ENCODE measurements around the gene FZR1.
"Not testable (repeated sequence)": the region's sequence is repeated elsewhere in the genome, so short reads cannot be mapped to it uniquely, and the experiment has no call there.

FZR1 gene

GRCh38 chr19:3576696-3577443 is 70.8 kb downstream of the FZR1 start:
- DNase-seq: no peak

DNA sequence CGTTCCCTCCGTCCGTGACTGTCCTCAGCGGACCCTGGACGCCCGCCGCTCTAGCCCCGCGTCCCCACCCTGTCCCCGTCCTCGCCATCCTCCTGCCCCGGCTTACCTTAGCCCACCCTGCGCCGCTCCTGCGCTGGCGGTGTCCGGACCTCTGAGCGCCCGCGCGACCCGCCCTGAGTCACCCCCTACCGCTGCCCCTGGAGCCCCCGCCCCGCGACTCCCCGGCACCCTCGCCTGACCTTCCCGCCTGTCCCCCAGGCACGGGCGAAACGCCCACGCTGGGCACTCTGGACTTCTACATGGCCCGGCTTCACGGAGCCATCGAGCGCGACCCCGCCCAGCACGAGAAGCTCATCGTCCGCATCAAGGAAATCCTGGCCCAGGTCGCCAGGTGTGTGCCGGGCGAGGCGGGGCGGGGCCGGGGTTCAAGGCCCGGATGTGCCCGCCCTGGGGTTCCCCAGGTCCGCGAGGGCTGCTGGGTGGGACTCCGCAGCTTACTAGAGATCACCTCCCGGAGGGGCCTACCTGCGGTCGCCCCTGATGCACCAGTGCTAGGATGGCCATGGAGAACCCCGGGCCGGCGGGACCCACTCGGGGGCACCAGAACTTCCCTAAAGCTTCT is 71.7 kb downstream of the FZR1 start:
- DNase-seq: no peak

DNA sequence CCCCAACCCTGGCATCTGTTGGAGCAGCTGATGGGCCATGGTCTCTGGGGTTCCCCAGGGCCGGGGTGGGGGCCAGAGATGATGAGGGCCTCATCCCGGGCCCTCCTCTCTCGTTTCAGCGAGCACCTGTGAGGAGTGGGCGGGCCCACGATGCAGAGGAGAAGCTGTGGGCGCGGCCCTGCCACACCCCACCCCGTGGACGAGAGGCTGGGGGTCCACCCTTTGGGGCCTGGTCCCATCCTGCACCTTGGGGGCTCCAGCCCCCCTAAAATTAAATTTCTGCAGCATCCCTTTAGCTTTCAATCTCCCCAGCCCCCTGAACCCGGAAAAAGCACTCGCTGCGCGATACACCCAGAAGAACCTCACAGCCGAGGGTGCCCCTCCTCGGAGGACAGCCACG is 72.3 kb downstream of the FZR1 start:
- no peak for DNase-seq

- no peak for DNase-seq
Measured at GRCh38 chr19:3580156-3580934, 74.2 kb downstream of the FZR1 start.

DNA sequence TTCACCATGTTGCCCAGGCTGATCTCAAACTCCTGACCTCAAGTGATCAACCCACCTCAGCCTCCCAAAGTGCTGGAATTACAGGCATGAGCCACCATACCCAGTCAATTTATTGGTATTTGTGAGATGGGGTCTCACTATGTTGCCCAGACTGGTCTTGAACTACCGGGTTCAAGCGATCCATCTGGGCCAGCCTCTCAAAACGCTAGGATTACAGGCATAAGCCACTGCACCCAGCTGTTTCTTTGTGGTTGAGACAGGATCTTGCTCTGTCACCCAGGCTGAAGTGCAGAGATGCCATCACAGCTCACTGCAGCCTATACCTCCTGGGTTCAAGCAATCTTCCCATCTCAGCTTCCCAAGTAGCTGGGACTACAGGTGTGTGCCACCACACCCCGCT is 75.7 kb downstream of the FZR1 start:
- not testable (repeated sequence) for DNase-seq

DNA sequence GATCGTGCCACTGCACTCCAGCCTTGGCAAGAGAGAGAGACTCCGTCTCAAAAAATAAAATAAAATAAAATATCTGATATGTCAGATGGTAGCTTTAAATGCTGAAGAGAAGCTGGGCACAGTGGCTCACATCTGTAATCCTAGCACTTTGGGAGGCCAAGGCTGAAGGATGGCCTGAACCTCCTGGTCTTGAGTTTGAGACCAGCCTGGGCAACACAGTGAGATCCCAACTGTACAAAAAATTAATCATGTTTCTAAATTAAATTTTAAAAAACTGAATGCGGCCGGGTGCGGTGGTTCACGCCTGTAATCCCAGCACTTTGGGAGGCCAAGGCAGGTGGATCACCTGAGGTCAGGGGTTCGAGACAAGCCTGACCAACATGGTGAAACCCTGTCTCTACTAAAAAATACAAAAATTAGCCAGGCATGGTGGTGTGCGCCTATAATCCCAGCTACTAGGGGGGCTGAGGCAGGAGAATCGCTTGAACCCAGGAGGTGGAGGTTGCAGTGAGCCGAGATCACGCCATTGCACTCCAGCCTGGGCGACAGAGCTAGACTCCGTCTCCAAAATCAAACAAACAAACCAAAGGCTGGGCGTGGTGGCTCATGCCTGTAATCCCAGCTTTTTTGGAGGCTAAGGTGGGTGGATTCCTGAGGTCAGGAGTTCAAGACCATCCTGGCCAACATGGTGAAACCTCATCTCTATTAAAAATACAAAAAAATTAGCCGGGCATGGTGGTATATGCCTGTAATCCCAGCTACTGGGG is 78.1 kb downstream of the FZR1 start:
- not testable (repeated sequence) for DNase-seq

DNA sequence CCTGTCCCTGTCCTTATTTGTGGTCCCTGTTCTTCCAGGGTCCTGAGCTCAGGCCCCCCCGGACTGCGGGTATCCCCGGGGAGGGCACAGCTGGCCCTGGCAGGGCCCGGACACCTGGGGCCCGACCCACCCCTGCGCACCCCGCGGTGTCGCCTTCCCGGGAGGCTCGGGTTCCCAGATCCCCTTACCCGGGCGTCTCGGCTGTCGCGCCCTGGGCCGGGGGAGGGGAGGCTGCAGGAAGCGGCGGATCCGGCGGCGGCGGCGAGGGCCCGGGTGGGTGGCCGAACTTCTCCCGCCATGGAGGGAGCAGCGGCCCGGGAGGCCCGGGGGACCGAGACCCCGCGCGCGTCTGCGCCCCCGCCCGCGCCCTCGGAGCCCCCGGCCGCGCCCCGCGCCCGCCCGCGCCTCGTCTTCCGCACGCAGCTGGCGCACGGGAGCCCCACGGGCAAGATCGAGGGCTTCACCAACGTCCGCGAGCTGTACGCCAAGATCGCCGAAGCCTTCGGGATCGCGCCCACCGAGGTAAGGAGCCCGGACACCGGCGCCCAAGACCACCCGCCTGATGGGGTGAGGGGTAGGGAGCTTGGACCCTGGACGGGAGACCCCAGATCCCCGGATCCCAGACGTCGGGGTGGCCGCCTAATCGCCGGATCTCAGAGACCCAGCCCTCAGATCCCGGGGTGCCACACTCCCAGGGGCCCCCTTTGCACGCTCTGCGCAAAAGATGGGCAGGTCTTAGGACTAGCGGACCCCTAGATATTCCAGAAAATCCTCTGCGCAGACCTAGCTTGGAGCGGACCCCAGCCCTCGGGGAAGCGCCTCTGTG is 79.4 kb downstream of the FZR1 start, which contains the start of gene GIPC3:
GIPC3 (plus strand) TSS at position 178 of the 826 bp plus-strand sequence; CDS start at position 298, 120 bp downstream.
- no peak for DNase-seq

DNA sequence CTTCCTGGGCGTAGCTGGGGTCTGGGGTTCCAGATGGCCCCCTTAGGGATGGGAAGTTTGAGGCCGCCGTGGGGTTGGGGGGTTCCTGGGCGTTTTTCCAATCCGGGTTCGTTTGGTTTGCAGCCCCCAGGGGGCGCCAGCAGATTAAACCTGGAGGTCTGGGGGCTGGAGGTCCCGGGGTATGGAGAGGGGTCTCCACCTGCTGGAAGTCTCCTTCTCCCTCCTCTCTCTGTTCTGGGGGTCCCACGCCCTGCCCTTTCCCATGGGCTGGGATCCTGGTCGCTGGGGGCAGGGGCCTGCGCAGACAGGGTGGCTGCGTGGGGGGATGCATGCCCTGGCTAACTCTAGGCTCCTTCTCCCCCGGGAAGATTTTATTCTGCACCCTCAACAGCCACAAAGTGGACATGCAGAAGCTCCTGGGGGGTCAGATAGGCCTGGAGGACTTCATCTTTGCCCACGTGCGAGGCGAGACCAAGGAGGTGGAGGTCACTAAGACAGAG is 80.1 kb downstream of the FZR1 start:
- DNase-seq: peak; percentile 54 to 60

GRCh38 chr19:3586707-3587346 is 80.7 kb downstream of the FZR1 start:
- DNase-seq: no peak
